GM12878 (cell line): Measurements from ENCODE around the gene FIBCD1. TPM values are rescaled to one million over a fixed set of nuclear protein-coding genes. Genes with fewer than 3 reads are reported as not detected.

Source experiments
- ATAC-seq: fragments of 200-7000 bp; cut with Tn5 transposase; 3 replicates; pipeline ENCODE4 v1.9.1; 2020; ENCODE audit warnings: mild to moderate bottlenecking, moderate library complexity
- BruUV-seq: library from RNA; stranded (reverse); fragments of 400-500 nt; replicated peaks from 2 replicates; lab custom pipeline; 2021; lab: Mats Ljungman, UMichigan
- CTCF ChIA-PET: fragments of 300-600 bp; sonication (Branson Sonifier 250); formaldehyde crosslinking; extraction: SDS; loops from one replicate; lab custom pipeline; 2021; ENCODE audit warnings: inconsistent platforms; lab: Yijun Ruan, JAX
- POLR2A ChIA-PET: fragments of 350-600 bp; formaldehyde crosslinking; extraction: SDS; loops from one replicate; lab custom pipeline; 2021; ENCODE audit warnings: inconsistent platforms; lab: Charles Lee
- RAD21 ChIA-PET: fragments of 300-600 bp; sonication (Branson Sonifier 250); formaldehyde crosslinking; loops from one replicate; lab custom pipeline; 2023; ENCODE audit warnings: antibody characterized with exemption; ENCODE audit not compliant: unreplicated experiment; lab: Charles Lee
- SMC1A ChIA-PET: fragments of 300-600 bp; sonication (Branson Sonifier 250); formaldehyde crosslinking; loops from one replicate; lab custom pipeline; 2023; ENCODE audit not compliant: unreplicated experiment, uncharacterized antibody; lab: Charles Lee
- DNase-seq: peaks from one replicate; pipeline ENCODE4 v3.0.0-alpha.2; 2011; ENCODE audit warnings: low read depth, low spot score
- FAIRE-seq: peaks from 3 replicates; lab custom pipeline; 2011; peaks lifted over from hg19 to GRCh38; lab: Jason Lieb, UNC
- H2AFZ ChIP-seq: 2 replicates; pipeline ENCODE4 v1.6.0; 2011; ENCODE audit warnings: low read depth, low read length, control low read depth; ENCODE audit not compliant: control insufficient read depth
- H3K27ac ChIP-seq: 2 replicates; pipeline ENCODE4 v1.5.1; 2011; ENCODE audit warnings: control low read depth; ENCODE audit not compliant: control insufficient read depth, insufficient read depth
- H3K27me3 ChIP-seq, 2 experiments: replicated peaks in 1 of 2; 2 replicates each; pipeline versions ENCODE4 v1.6.0 to v1.6.1; 2011; ENCODE audit warnings: low read length in 1 of 2; ENCODE audit not compliant: control insufficient read depth in 2 of 2, insufficient read depth in 2 of 2
- H3K36me3 ChIP-seq, 2 experiments: 2 replicates each; pipeline ENCODE4 v1.5.1; 2011; ENCODE audit warnings: low read length in 1 of 2; ENCODE audit not compliant: control insufficient read depth in 2 of 2, insufficient read depth in 2 of 2
- H3K4me1 ChIP-seq: 2 replicates; pipeline ENCODE4 v1.6.1; 2011; ENCODE audit warnings: mild to moderate bottlenecking, low read length, moderate library complexity, mixed read lengths; ENCODE audit not compliant: control insufficient read depth, insufficient read depth
- H3K4me2 ChIP-seq: 2 replicates; pipeline ENCODE4 v1.6.0; 2011; ENCODE audit warnings: control low read depth; ENCODE audit not compliant: control insufficient read depth, insufficient read depth
- H3K4me3 ChIP-seq: fragments of 200-600 bp; sonication (generic); 2 replicates; pipeline ENCODE4 v1.5.1; 2016
- H3K79me2 ChIP-seq: 2 replicates; pipeline ENCODE4 v1.6.0; 2011; ENCODE audit warnings: low read length; ENCODE audit not compliant: control insufficient read depth, insufficient read depth
- H3K9ac ChIP-seq: 2 replicates; pipeline ENCODE4 v1.8.0; 2011; ENCODE audit warnings: low read length, control low read depth, mixed read lengths; ENCODE audit not compliant: control insufficient read depth, insufficient read depth
- H3K9me3 ChIP-seq: replicated peaks from 3 replicates; pipeline ENCODE4 v1.5.1; 2011; ENCODE audit warnings: mild to moderate bottlenecking, low read length; ENCODE audit not compliant: control insufficient read depth, insufficient read depth
- H4K20me1 ChIP-seq: 2 replicates; pipeline ENCODE4 v1.6.0; 2011; ENCODE audit not compliant: control insufficient read depth, insufficient read depth
- CBFB ChIP-seq: IDR thresholded peaks from 2 replicates; pipeline ENCODE4 v1.6.1; 2016; ENCODE audit warnings: antibody characterized with exemption, low read depth
- CHD2 ChIP-seq: IDR thresholded peaks from 2 replicates; pipeline ENCODE4 v1.6.1; 2011; ENCODE audit warnings: low read depth, low read length, improper control_type of control experiment, borderline replicate concordance
- CREB1 ChIP-seq: IDR thresholded peaks from 2 replicates; pipeline ENCODE4 v1.6.1; 2012; ENCODE audit warnings: low read depth, mild to moderate bottlenecking, inconsistent platforms
- DPF2 ChIP-seq: fragments of 450-650 bp; IDR thresholded peaks from 2 replicates; pipeline ENCODE4 v1.6.1; 2017; ENCODE audit warnings: mild to moderate bottlenecking
- EED ChIP-seq: sonication (generic); IDR thresholded peaks from 2 replicates; pipeline ENCODE4 v1.6.1; 2016; ENCODE audit warnings: antibody characterized with exemption, low read depth
- FOXM1 ChIP-seq: IDR thresholded peaks from 2 replicates; pipeline ENCODE4 v1.6.1; 2012; ENCODE audit warnings: low read depth, mild to moderate bottlenecking, inconsistent platforms, low read length, moderate library complexity
- NBN ChIP-seq: fragments of 450-650 bp; IDR thresholded peaks from 2 replicates; pipeline ENCODE4 v1.6.1; 2016
- NR2C1 ChIP-seq: fragments of 450-650 bp; IDR thresholded peaks from 2 replicates; pipeline ENCODE4 v1.6.1; 2017; ENCODE audit warnings: antibody characterized with exemption, mild to moderate bottlenecking, moderate library complexity
- NRF1 ChIP-seq: conservative IDR thresholded peaks from 2 replicates; pipeline ENCODE4 v1.6.1; 2011; ENCODE audit warnings: mild to moderate bottlenecking, low read depth, low read length, improper control_type of control experiment
- POU2F2 ChIP-seq: IDR thresholded peaks from 3 replicates; pipeline ENCODE4 v1.6.1; 2011; ENCODE audit warnings: low read depth, mild to moderate bottlenecking, low read length, borderline replicate concordance
- RFX5 ChIP-seq: IDR thresholded peaks from 2 replicates; pipeline ENCODE4 v1.6.1; 2011; ENCODE audit warnings: low read depth, low read length, improper control_type of control experiment
- SMARCA5 ChIP-seq: fragments of 450-650 bp; IDR thresholded peaks from 2 replicates; pipeline ENCODE4 v1.6.1; 2017; ENCODE audit warnings: mild to moderate bottlenecking
- SREBF2 ChIP-seq: IDR thresholded peaks from 2 replicates; pipeline ENCODE4 v1.6.1; 2012; ENCODE audit warnings: mild to moderate bottlenecking, low read length
- SUZ12 ChIP-seq: fragments of 200-600 bp; sonication (generic); IDR thresholded peaks from one replicate; pipeline ENCODE4 v1.6.1; 2018; ENCODE audit warnings: antibody characterized with exemption, mild to moderate bottlenecking; ENCODE audit not compliant: unreplicated experiment
- TCF12 ChIP-seq: IDR thresholded peaks from 2 replicates; pipeline ENCODE4 v1.6.1; 2011; ENCODE audit warnings: low read depth, mild to moderate bottlenecking, low read length
- YBX1 ChIP-seq: fragments of 450-650 bp; IDR thresholded peaks from 2 replicates; pipeline ENCODE4 v1.6.1; 2016; ENCODE audit warnings: antibody characterized with exemption
- ZSCAN29 ChIP-seq: fragments of 450-650 bp; IDR thresholded peaks from 2 replicates; pipeline ENCODE4 v1.6.1; 2017; ENCODE audit warnings: mild to moderate bottlenecking, moderate library complexity
- ZZZ3 ChIP-seq: IDR thresholded peaks from 2 replicates; pipeline ENCODE4 v1.6.1; 2011; ENCODE audit warnings: low read depth; ENCODE audit not compliant: control insufficient read depth, insufficient read length
- WGBS: methylation state at CpG from one replicate; pipeline ENCODE4 v1.1.6; 2016; ENCODE audit warnings: low lambda C conversion rate; ENCODE audit not compliant: insufficient replicate concordance, insufficient coverage; ENCODE audit errors: missing lambda C conversion rate; 5-methylcytosine and 5-hydroxymethylcytosine counted together
- in situ Hi-C: fragments of 300-500 bp; cut with MboI; formaldehyde crosslinking; loops from 9 replicates; pipeline ENCODE4 v1.14.3; 2018; ENCODE audit warnings: mixed read lengths
- intact Hi-C: fragments of 100-400 bp; cut with micrococcal nuclease; formaldehyde crosslinking; loops from one replicate; pipeline ENCODE4 v1.14.2; 2022; ENCODE audit not compliant: unreplicated experiment
- polyA plus RNA-seq, 11 experiments: library from polyadenylated mRNA; depleted of rRNA in 4 of 11; unstranded in 6 of 11; stranded (reverse) in 5 of 11; fragments of >200 nt; fragmentation: Nextera tagmentation in 4 of 11; fragmentation: Illumina TruSeq in 1 of 11; extraction: Ambion mirVana in 4 of 11; extraction: Trizol in 1 of 11; gene quantifications; 1 replicate in 1 of 11; 2 replicates in 10 of 11; pipeline versions ENCODE4 v1.2.1 to v1.2.3, GENCODE V29; 2011 to 2016; ENCODE audit warnings: inconsistent platforms in 2 of 11, missing spikeins in 2 of 11, low read depth in 1 of 11
- total RNA-seq, 4 experiments: library from RNA; depleted of rRNA in 3 of 4; stranded (reverse); fragments of >200 nt in 3 of 4; fragmentation: Illumina TruSeq in 1 of 4; extraction: Trizol in 1 of 4; gene quantifications; 2 replicates each; pipeline versions ENCODE4 v1.2.1 to v1.2.3, GENCODE V29; 2013 to 2021
- TF ChIP-seq, protein P1 (sequence below): fragments of 450-650 bp; formaldehyde crosslinking; IDR thresholded peaks from 2 replicates; pipeline ENCODE4 v1.4.0; 2020; ENCODE audit warnings: mild to moderate bottlenecking, moderate library complexity
- TF ChIP-seq, protein P2 (sequence below): fragments of 450-650 bp; IDR thresholded peaks from 2 replicates; pipeline ENCODE4 v1.6.1; 2014; ENCODE audit warnings: mild to moderate bottlenecking

FIBCD1 gene
- total and polyA plus RNA-seq, 10 of the 15 experiments (the other 5 are each of a cell fraction or from before 2014, with no cell fraction given): 0.04 to 0.95 (median 0.25) TPM; not detected in 6

DNA sequence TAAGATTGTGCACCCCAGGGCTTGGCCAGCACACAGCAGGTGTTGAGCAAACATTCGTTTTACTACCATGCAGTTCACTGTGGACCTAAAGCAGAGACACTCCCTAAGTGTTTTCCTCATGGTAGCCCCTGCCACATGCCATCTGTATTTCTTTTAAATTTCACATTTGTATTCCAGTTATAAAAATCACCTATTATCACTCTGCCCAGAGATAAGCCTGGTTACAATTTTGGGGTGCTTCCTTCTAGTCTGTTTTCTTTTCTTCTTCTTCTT, 10.9 kb upstream of the FIBCD1 start (continued):
- TF ChIP-seq, protein P1, sequence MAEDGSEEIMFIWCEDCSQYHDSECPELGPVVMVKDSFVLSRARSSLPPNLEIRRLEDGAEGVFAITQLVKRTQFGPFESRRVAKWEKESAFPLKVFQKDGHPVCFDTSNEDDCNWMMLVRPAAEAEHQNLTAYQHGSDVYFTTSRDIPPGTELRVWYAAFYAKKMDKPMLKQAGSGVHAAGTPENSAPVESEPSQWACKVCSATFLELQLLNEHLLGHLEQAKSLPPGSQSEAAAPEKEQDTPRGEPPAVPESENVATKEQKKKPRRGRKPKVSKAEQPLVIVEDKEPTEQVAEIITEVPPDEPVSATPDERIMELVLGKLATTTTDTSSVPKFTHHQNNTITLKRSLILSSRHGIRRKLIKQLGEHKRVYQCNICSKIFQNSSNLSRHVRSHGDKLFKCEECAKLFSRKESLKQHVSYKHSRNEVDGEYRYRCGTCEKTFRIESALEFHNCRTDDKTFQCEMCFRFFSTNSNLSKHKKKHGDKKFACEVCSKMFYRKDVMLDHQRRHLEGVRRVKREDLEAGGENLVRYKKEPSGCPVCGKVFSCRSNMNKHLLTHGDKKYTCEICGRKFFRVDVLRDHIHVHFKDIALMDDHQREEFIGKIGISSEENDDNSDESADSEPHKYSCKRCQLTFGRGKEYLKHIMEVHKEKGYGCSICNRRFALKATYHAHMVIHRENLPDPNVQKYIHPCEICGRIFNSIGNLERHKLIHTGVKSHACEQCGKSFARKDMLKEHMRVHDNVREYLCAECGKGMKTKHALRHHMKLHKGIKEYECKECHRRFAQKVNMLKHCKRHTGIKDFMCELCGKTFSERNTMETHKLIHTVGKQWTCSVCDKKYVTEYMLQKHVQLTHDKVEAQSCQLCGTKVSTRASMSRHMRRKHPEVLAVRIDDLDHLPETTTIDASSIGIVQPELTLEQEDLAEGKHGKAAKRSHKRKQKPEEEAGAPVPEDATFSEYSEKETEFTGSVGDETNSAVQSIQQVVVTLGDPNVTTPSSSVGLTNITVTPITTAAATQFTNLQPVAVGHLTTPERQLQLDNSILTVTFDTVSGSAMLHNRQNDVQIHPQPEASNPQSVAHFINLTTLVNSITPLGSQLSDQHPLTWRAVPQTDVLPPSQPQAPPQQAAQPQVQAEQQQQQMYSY (CRISPR knock-in tag): no peak
- TF ChIP-seq ZZZ3 (no peak), RFX5 (no peak), NBN (no peak), CREB1 (no peak), NRF1 (no peak), TCF12 (no peak), ZSCAN29 (no peak), SUZ12 (no peak), CHD2 (no peak)

DNA sequence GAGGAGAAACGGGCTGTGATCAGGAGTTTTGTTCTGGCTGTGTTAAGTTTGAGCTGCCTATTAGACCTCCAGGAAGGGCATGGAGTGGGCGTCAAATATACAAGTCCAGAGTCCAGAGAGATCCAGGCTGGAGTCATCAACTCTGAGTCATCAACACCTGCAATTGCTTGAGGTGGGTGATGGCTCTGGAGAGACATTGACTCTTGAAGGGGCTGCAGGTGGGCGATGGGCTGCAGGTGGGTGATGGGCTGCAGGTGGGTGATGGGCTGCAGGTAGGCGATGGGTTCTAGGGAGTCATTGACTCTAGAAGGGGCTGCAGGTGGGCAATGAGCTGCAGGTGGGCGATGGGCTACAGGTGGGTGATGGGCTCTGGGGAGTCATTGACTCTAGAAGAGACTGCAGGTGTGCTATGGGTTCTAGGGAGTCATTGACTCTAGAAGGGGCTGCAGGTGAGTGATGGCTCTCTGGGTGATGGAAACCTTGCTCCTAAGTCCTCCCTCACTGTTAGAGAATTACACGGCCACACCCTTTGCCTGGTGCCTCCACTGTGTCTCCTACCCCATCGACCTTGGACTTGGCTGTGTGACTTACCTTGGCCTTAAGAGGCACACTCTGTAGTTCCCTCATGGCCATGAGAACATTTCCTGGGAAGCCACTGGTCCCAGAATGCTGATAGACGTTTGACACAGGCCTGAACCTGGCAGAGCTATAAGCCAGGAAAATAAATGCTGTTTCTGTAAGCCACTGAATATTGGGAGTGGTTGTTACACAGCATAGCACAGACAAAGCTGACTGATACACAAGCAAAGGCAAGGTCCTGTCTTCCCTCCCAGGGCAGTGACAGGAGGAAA, 10.4 kb upstream of the FIBCD1 start:
- 21% methylated on average over 8 of the region's 8 CpGs for WGBS
- TF ChIP-seq TCF12: no peak
- no peak for TF ChIP-seq FOXM1
- no peak for TF ChIP-seq RFX5
- TF ChIP-seq, protein P2, sequence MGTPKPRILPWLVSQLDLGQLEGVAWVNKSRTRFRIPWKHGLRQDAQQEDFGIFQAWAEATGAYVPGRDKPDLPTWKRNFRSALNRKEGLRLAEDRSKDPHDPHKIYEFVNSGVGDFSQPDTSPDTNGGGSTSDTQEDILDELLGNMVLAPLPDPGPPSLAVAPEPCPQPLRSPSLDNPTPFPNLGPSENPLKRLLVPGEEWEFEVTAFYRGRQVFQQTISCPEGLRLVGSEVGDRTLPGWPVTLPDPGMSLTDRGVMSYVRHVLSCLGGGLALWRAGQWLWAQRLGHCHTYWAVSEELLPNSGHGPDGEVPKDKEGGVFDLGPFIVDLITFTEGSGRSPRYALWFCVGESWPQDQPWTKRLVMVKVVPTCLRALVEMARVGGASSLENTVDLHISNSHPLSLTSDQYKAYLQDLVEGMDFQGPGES: no peak
- no peak for TF ChIP-seq DPF2
- TF ChIP-seq CBFB: no peak
- TF ChIP-seq EED: no peak
- TF ChIP-seq POU2F2: no peak
- TF ChIP-seq SMARCA5: no peak
- no peak for TF ChIP-seq NR2C1
- TF ChIP-seq YBX1: no peak
- no peak for TF ChIP-seq SREBF2

More for the DNA sequence above, 10.4 kb upstream of the FIBCD1 start:
- no peaks in the 10 kb centered on the region for H3K27me3 ChIP-seq
- FAIRE-seq (no peak), ATAC-seq (no peak), DNase-seq (no peak)
- H3K9ac ChIP-seq: no peak overlapping the region
- H3K9me3 ChIP-seq: no peaks in the 10 kb centered on the region; the same call in 2 of the 3 replicates
- no peak overlapping the region for H3K27ac ChIP-seq
- no peak overlapping the region for H3K4me2 ChIP-seq
- in situ Hi-C loops: no loop called here
- no TSS peak for BruUV-seq
- H2AFZ ChIP-seq: no peak overlapping the region
- no peaks in the 10 kb centered on the region for H4K20me1 ChIP-seq
- POLR2A ChIA-PET: no interaction called here
- intact Hi-C loops: no loop called here
- H3K79me2 ChIP-seq: no peaks in the 10 kb centered on the region
- no peak overlapping the region for H3K4me3 ChIP-seq
- CTCF ChIA-PET: interaction anchor here (0.6 kb wide), 1 partner anchor 24 kb away, joined by 3 read pairs; no protein-coding TSS in a partner anchor
- SMC1A ChIA-PET: no interaction called here
- H3K4me1 ChIP-seq: no peaks in the 10 kb centered on the region
- no peaks in the 10 kb centered on the region for H3K36me3 ChIP-seq
- RAD21 ChIA-PET: no interaction called here
